GM19468 (cell line): ENCODE results near the gene CNOT6L.
"Not testable (repeated sequence)": the region's sequence is repeated elsewhere in the genome, so short reads cannot be mapped to it uniquely, and the experiment has no call there.

Source experiments
- ATAC-seq: cut with Tn5 transposase; IDR thresholded peaks from one replicate; pipeline ENCODE4 v1.9.1; 2021; ENCODE audit warnings: mild to moderate bottlenecking, moderate library complexity, moderate number of reproducible peaks; ENCODE audit not compliant: unreplicated experiment; ENCODE audit errors: extremely low read depth

Gene CNOT6L

DNA sequence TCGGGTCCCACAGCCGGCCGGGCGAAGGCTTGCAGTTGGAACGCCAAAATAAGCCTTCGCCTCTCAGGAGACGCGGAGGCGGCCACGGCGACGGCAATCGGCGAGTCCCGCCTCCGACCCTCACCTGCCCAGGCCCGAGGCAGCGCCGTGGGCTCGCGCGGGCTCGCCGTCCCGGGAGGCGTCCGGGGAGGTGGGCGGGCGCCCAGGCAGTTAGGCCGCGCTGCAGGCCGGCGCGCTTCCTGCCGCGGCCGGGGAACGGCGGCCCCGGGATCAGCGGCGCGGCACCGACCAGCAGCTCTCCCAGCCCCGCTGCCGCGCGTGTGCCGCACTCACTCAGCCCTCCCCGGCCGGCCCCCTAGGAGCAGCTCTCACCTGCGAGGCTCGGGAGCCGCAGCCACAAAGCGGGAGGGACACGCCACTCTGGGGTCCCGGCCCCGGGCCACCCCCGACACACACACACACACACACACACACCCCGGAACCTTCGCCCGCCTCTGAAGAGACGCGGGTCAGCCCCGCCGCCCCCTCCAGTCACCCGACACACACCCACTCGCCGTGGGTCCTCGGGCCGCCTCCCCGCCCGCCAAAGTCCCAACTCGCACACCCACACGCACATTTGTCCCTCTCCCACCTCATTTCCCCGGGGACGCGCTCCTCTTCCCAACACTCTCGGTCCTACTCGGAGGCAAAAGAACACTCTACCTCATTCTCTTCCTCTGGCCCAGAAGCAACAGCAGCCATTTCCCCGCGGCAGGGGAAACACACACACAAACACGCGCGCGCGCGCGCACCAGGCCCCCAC, at the start of gene CNOT6L:
CNOT6L (minus strand) TSS at position 767 of the 802 bp plus-strand sequence; CDS start at position 707, 60 bp downstream.
- no peak for ATAC-seq

- no peak for ATAC-seq
These were observed 46.1 kb upstream of the CNOT6L start for GRCh38 chr4:77865259-77865658.

DNA sequence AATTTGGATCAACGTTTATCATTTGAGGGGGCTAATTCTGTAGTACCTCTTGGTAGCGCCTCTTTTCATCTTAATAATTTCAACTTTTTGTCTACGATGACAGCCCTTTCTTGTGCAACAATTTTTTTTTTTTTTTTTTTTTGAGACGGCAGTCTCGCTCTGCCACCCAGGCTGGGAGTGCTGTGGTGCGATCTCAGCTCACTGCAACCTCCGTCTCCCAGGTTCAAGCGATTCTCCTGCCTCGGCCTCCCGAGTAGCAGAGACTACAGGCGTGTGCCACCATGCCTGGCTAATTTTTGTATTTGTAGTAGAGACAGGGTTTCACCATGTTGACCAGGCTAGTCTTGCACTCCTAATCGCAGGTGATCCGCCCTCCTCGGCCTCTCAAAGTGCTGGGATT, 44.2 kb upstream of the CNOT6L start:
- not testable (repeated sequence) for ATAC-seq

- ATAC-seq, result peak; percentile 76
These were observed 43.5 kb upstream of the CNOT6L start, which contains the start of gene MRPL1 for GRCh38 chr4:77862478-77863216. TSS of gene MRPL1 (plus strand) at chr4:77862830. CDS start at chr4:77862849, 19 bp downstream.

DNA sequence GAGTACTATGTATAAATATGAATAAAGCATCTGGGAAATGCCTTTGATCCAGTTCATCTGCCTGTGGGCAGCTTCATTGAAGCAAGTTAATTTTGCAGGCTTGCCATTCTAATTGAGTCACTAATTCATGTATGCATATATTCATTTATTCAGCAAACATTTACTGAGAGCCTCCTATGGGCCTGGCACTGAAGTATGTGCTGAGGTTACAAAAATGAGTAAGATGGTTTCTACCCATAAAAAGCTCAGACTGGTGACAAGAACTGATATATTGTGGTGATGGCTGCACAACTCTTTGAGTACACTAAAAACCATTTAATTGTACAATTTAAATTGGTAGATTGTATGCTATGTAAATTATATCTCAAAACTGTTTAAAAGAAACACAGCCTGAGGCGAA, 42.3 kb upstream of the CNOT6L start:
- ATAC-seq, result no peak

DNA sequence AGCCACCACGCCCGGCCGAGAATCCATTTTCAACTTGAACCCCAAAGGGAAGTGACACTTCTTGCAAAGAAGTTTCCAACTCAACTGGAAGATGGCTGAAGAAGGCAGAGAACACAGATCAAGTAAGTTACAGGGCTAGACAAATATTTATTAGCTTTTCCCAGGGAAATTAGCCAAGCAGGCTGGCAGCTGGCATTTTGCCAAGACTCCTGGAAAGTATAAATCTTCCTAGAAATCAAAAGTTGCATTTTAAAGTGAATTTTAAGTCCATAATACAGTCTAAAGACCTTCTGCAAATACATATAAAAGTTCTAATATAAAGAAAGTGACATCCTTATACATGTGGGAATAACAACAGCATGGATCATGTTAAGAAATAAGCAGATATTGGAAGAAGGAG, 40.1 kb upstream of the CNOT6L start:
- ATAC-seq, result no peak

DNA sequence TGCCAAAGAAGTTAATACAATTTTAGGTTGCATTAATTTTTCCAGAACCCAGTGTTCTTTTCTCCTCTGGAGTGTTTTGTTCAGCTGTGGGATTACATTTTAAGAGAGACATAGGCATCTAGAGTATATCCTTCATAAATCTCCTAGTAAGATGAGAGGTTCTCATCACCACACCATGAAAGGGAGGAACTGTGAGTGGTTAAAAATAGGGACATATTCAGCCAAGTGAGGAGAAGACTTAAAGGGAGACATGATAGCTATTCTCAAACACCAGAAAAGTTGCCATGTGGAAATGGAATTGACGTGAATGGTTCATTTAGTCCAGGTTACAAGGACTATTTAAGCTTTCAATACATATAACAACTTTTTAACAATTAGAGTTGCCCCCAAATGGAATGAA, 37.0 kb upstream of the CNOT6L start:
- no peak for ATAC-seq

DNA sequence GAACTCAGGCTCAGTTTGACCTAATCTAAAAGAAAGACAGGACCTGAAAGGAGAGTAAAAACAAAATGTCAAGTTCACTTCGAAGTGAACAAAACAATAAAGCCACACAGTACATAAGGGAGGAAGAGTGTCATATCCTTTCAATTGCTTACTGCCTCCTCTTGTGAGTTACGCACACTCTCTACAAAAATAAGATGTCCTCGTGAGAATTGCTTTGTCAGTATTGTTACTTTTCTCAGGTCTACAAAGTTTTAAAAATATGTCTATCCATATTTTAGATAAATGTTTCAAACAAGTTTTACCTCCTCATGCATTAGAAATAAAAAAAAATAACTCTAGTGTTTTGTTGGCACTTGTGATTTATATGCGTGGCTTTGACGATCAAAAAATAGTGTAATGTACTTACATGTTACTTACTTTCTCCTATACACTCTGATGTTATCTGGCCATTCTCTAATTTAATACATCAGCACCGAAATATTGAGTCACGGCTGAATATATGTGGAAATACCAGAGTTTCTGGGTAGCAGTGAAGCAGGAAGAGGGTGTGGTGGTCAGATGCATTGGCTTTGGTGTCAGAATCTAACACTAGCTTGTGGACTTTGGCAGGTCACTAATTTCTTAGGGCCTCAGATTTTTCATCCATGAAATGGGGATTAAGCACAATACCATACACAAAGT, 35.4 kb upstream of the CNOT6L start:
- no peak for ATAC-seq

- ATAC-seq, result peak; percentile 69
These were observed 33.8 kb upstream of the CNOT6L start for GRCh38 chr4:77852892-77853495.

DNA sequence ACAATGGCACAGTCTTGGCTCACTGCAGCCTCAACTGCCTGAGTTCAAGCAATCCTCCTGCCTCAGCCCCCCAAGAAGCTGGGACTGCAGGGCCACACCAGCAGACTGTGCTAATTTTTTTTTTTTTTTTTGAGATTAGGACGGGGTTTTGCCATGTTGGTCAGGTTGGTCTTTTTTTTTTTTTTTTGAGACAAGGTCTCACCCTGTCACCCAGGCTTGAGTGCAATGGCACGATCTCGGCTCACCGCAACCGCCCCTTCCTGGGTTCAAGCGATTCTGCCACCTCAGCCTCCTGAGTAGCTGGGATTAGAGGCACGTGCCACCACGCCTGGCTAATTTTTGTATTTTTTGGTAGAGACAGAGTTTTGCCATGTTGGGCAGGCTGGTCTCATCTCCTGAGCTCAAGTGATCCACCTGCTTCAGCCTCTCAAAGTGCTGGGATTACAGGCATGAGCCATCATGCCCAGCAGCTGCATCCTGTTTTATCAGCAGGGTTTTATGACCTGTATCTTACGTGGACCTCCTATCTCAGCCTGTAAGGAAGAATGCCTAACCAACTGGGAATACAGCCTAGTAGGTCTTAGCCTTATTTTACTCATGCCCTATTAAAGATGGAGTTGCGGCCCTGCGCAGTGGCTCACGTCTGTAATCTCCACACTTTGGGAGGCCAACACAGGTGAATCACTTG, 30.3 kb upstream of the CNOT6L start:
- ATAC-seq, result no peak

GRCh38 chr4:77848508-77848907, 29.3 kb upstream of the CNOT6L start:
- no peak for ATAC-seq

DNA sequence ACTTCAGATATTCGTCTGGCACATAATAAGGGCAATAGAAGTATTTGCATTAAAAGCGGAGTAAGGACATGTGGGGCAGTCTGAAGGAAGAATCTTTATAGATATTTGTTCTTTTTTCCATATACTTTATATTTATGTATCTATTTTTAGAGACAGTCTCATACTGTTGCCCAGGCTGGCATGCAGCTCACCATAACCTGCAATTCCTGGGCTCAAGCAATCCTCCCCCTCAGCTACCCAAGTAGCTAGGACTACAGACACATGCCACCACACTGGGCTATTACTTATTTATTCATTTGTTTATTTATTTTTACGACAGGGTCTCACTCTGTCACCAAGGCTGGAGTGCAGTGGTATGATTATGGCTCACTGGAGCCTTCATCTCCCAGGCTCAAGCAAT, 26.8 kb upstream of the CNOT6L start:
- no peak for ATAC-seq

DNA sequence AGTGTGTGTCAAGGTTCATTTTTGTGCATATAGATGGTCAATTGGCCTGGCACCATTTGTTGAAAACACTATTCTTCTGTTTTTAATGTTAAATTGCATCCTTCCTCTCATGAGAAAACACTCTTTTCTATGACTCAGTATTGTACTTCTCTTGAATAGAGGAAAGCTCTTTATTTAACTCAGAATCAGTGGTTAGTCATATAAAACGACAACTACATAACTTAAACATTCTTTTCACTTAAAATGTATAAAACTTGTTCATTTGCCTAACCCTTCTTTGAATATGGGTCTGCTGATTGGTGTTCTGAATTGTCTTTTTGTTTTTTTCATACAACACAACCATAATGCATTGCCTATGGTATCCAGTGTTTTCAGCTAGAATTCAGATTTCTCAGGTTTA, 26.2 kb upstream of the CNOT6L start:
- ATAC-seq, result no peak

DNA sequence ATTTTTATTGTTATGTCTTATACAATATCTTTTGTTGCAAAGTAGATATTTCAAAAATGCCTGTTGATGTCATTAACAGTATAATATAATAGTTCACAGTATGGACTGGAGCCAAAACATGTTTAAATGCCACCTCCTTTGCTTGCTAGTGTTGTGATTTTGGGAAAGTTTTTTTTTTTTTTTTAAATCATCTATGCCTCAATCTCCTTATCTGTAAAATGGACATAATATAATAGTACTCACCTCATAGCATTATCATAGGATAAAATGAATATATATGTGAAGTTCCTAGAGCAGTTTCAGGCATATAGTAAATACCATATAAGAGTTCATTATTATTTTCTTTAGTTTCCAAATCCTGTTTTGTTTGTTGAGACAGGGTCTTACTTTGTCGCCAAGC, 25.2 kb upstream of the CNOT6L start:
- ATAC-seq, result no peak

GRCh38 chr4:77843628-77844027, 24.5 kb upstream of the CNOT6L start:
- no peak for ATAC-seq

DNA sequence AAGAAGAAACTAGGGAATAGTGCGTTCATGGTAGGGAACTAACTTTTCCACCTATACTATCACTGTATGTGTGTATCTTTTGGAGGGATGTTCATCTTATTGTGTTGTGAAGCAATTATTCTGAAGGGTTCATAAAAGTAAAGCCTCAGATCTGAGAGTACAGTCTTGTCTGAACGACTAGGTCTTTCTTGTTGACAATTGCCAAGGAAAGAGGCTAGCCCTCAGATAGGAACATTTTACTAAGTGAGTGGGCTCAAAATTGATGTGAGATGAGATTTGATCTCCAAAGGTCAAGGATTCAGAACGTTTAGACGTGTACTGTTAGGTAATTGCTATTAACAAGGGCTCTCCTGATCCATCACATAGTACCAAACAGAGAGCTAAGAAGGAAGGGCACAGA, 15.2 kb upstream of the CNOT6L start:
- ATAC-seq, result no peak

GRCh38 chr4:77833126-77833724, 14.1 kb upstream of the CNOT6L start:
- ATAC-seq, result no peak

GRCh38 chr4:77827343-77827742, 8.2 kb upstream of the CNOT6L start:
- no peak for ATAC-seq

DNA sequence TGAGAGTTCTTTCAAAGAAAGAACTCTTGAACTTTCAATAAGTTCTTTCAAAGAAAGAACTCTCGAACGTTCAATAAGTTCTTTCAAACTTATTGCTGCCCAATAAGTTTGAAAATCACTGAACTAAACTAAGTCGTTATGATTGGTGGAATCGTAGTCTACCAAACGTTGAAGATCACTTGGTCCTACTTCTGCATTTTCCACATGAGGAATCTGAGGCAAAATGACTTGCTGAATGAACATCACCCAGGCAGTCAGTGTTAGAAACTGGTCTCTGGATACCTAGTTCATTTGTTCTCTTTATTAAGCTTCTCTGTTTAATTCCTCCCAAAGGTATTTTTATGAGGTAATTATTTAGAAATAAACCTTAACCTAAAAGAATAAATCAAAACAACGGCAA, 7.1 kb upstream of the CNOT6L start:
- ATAC-seq, result no peak

GRCh38 chr4:77821775-77822174, 2.6 kb upstream of the CNOT6L start:
- no peak for ATAC-seq
